Measurements from ENCODE around the gene SERPINA10. TPM values are rescaled to one million over a fixed set of nuclear protein-coding genes. Genes with fewer than 3 reads are reported as not detected.

SERPINA10 gene
- total RNA-seq, 4 donors from 2014 or later: not detected

DNA sequence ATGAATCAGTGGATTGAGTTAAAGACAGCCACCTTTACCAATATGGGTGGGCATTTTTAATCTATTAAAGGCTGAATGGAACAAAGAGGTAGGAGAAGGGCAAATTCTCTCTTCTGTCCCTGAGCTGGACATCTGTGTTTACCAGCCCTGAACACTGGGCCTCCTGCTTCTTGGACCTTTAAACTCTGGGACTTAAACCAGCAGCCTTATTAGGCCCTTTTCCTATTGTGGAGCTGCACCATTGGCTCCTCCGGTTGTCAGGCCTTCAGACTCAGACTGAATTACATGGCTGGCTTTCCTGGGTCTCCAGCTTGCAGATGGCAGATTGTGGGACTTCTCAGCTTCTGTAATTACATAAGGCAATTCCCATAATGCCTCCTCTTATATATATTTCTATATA is 23.6 kb upstream of the SERPINA10 start:
- TF ChIP-seq EP300 (IDR thresholded peaks at IDR 0.05): no peak
- TF ChIP-seq POLR2AphosphoS5 (IDR thresholded peaks at IDR 0.05): no peak
- TF ChIP-seq, protein P1, sequence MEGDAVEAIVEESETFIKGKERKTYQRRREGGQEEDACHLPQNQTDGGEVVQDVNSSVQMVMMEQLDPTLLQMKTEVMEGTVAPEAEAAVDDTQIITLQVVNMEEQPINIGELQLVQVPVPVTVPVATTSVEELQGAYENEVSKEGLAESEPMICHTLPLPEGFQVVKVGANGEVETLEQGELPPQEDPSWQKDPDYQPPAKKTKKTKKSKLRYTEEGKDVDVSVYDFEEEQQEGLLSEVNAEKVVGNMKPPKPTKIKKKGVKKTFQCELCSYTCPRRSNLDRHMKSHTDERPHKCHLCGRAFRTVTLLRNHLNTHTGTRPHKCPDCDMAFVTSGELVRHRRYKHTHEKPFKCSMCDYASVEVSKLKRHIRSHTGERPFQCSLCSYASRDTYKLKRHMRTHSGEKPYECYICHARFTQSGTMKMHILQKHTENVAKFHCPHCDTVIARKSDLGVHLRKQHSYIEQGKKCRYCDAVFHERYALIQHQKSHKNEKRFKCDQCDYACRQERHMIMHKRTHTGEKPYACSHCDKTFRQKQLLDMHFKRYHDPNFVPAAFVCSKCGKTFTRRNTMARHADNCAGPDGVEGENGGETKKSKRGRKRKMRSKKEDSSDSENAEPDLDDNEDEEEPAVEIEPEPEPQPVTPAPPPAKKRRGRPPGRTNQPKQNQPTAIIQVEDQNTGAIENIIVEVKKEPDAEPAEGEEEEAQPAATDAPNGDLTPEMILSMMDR (IDR thresholded peaks at IDR 0.05): no peak
- TF ChIP-seq POLR2A (IDR thresholded peaks at IDR 0.05): no peak
- 29 to 100% methylated on average over 1 of the region's 1 CpG for WGBS, 2 donors (ENCODE audit: low coverage in 1 of 2)

DNA sequence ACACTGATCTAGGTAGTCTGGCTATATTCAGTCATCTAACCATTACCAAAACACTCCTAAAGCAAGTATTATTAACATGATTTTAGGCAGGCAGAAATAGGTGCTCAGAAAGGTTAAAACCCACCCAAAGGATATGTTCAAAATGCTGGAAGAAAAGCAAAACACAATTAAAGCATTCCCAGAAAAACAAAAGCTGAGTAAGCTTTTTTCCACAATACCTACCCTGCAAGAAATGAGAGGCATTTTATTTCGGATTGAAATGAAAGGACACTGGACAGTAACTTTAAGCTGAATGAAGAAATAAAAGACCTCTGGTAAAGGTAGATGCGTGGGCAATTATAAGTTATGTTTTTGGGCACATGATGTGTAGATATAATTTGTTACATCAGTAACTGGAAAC is 21.8 kb upstream of the SERPINA10 start:
- Histone ChIP-seq H3K27ac (no peak overlapping the region), H3K9me3 (peaks cover 0 to 17% (median 0%) of the 10 kb centered on the region in 3 donors), H3K36me3 (no peaks in the 10 kb centered on the region), H3K4me3 (no peak overlapping the region), H3K4me1 (no peaks in the 10 kb centered on the region), H3K27me3 (no peaks in the 10 kb centered on the region)
- no peak for TF ChIP-seq EP300 (IDR thresholded peaks at IDR 0.05)
- TF ChIP-seq POLR2A (IDR thresholded peaks at IDR 0.05): no peak
- TF ChIP-seq, protein P1 (IDR thresholded peaks at IDR 0.05): no peak
- no peak for TF ChIP-seq POLR2AphosphoS5 (IDR thresholded peaks at IDR 0.05)
- ATAC-seq: no peak
- 84 to 88% methylated on average over 2 of the region's 2 CpGs for WGBS, 2 donors (ENCODE audit: low coverage in 1 of 2)

More for the DNA sequence above, 23.6 kb upstream of the SERPINA10 start:
- no peak for ATAC-seq
- Histone ChIP-seq H3K36me3 (no peaks in the 10 kb centered on the region), H3K4me3 (no peak overlapping the region), H3K27ac (no peak overlapping the region), H3K4me1 (no peaks in the 10 kb centered on the region), H3K27me3 (no peaks in the 10 kb centered on the region), H3K9me3 (peaks cover 0 to 17% (median 0%) of the 10 kb centered on the region in 3 donors)

DNA sequence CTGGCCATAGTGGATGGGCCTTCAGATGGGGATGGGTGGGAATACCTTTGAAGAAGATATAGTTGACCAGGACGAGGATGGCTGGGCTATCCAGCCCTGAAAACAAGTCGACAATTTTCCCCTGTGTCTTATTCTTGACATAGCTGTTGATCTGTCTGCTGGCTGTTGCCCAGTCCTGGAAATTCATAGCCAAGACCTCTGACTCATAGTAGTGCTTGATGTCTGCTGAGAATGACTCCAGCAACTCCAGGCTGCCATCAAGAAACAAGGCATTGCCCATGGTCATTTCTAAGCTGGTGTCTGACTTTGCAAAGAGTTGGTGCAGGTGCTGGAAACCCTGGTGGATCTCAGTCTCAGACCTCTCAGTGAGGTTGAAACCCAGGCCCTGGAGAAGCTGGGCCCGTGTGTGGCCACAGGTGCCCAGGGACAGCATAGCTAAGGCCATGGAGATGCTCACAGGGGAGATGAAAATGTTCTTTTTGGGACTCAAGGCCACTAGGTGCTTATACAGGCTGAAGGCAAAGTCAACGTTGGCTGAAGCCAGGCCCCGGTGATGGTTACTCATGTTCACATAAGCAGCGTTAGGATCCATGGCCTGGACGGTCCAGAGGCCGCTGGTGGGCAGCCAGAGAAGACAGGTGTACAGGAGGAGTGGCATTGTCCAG is 21.1 kb upstream of the SERPINA10 start:
- Histone ChIP-seq H3K27me3 (no peaks in the 10 kb centered on the region), H3K27ac (no peak overlapping the region), H3K36me3 (no peaks in the 10 kb centered on the region), H3K4me1 (no peaks in the 10 kb centered on the region), H3K4me3 (no peak overlapping the region), H3K9me3 (peaks cover 0 to 14% (median 0%) of the 10 kb centered on the region in 3 donors)
- peak; percentile 58 for ATAC-seq
- WGBS, 2 donors (ENCODE audit: low coverage in 1 of 2): 82 to 85% methylated on average over 7 of the region's 8 CpGs
- TF ChIP-seq EP300 (IDR thresholded peaks at IDR 0.05) (no peak), POLR2AphosphoS5 (IDR thresholded peaks at IDR 0.05) (no peak), POLR2A (IDR thresholded peaks at IDR 0.05) (no peak)
- TF ChIP-seq, protein P1 (IDR thresholded peaks at IDR 0.05): no peak

DNA sequence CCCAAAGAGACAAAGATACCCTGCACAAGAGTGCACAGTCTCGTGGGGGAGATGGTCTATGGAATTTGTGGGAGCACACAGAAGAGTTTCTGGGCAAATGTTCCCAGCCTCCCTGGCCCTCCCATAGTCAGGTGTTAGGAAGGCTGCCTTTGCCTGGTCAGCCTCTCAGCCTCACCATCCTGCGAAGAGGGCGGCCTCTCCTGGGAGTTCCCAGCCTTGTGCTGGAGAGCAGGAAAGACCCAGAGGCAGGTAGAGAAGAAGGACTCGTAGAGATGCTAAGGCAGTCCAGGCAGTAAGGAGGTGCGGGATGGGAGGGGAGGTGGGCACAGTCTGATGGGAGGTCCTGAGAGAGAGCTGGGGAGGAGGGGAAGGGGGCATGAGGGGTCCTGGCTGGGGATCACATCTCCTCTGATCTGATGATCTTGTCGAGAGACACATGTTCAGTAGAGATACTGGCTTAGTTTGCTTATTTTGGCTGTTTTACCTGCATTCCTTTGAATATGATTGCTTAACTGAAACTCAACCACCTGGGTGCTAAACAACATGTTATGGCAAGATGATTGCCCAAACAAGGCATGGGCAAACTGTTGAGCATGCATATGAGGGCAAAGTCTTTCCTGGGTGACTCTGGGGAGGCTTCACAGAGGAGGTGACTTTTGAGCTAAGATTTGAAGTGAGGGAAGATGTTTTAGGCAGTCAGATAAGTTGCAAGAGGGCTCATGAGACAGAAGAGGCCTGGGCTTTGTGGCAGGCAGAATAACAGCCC is 19.6 kb upstream of the SERPINA10 start:
- no peak for TF ChIP-seq POLR2AphosphoS5 (IDR thresholded peaks at IDR 0.05)
- TF ChIP-seq EP300 (IDR thresholded peaks at IDR 0.05): no peak
- TF ChIP-seq, protein P1 (IDR thresholded peaks at IDR 0.05): no peak
- TF ChIP-seq POLR2A (IDR thresholded peaks at IDR 0.05): no peak
- Histone ChIP-seq H3K4me1 (no peaks in the 10 kb centered on the region), H3K27me3 (peaks cover 6% of the 10 kb centered on the region), H3K36me3 (no peaks in the 10 kb centered on the region), H3K4me3 (no peak overlapping the region), H3K9me3 (peaks cover 0 to 12% (median 0%) of the 10 kb centered on the region in 3 donors), H3K27ac (no peak overlapping the region)
- no peak for ATAC-seq
- 20 to 60% methylated on average over 1 of the region's 6 CpGs for WGBS, 2 donors (ENCODE audit: low coverage in 1 of 2)

Measured in gastroesophageal sphincter (tissue), 4 donors.